ENCODE measurements around the gene BAX. TPM values are rescaled to one million over a fixed set of nuclear protein-coding genes. Genes with fewer than 3 reads are reported as not detected.

The BAX gene
- polyA plus RNA-seq, 1 of the 3 experiments (the other 2 are of a cell fraction): 640 TPM

DNA sequence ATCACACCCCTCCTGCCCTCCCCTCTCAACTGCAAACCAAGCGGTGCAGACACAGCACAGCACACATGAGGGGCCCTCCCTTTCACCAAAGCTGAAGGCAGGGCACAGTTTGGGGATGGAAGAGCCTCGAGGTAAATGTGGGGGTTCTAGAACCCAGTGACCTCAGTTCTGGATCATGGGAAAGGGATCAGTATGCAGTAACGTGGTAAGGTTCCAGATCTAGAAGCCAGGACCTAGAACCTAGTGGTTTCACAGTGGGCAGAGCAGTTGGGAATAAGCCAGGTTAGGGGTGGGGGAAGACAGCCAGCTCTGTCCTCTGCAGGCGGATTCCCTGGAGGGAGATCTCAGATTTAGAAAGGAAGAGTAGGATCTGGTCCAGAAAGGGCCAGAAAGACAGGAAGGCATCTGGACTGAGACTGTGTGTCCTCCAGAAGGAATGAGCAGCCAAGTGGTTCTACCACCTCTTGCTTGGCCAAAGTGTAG is 13.5 kb downstream of the BAX start:
- H3K9ac ChIP-seq: no peak overlapping the region
- H3K27me3 ChIP-seq (ENCODE audit: insufficient read depth): no peaks in the 10 kb centered on the region
- no peak for DNase-seq
- no peak overlapping the region for H3K4me2 ChIP-seq
- peaks cover 13 to 34% of the 10 kb centered on the region in 2 experiments for H3K36me3 ChIP-seq (replicated peaks in 1 of 2; ENCODE audit: control insufficient read depth in 1 of 2, insufficient read depth in 2 of 2, low read length in 1 of 2)
- no peak overlapping the region for H3K4me3 ChIP-seq (ENCODE audit: low read depth in 2 of 2, low read length in 1 of 2)
- H3K27ac ChIP-seq (ENCODE audit: low read depth in 2 of 2, low read length in 1 of 2): no peak overlapping the region
- H3F3A ChIP-seq (replicated peaks; ENCODE audit: insufficient read depth): peaks cover 49% of the 10 kb centered on the region
- ChIA-PET POLR2A (interaction anchor here (0.9 kb wide), 1 partner anchor 14 kb away, joined by 3 read pairs; no protein-coding TSS in a partner anchor), CTCF (interaction anchor here (0.8 to 3.9 kb wide), 4 partner anchors 8 to 180 kb away, joined by 3 to 12 read pairs (median 5); partner anchors contain the start of genes GYS1 and RUVBL2)
- peaks cover 18% of the 10 kb centered on the region for H4K20me1 ChIP-seq (ENCODE audit: insufficient read depth)
- TF ChIP-seq MXI1 (IDR thresholded peaks at IDR 0.05; ENCODE audit: low read depth, low read length) (no peak), NRF1 (IDR thresholded peaks at IDR 0.05; ENCODE audit: low read depth, low read length) (no peak), NFIC (IDR thresholded peaks at IDR 0.05; ENCODE audit: borderline replicate concordance) (no peak), FOSL2 (IDR thresholded peaks at IDR 0.05; ENCODE audit: borderline replicate concordance, low read depth) (no peak), TEAD4 (IDR thresholded peaks at IDR 0.05; ENCODE audit: borderline replicate concordance, insufficient read depth) (no peak), GATA2 (CRISPR knock-in tag; IDR thresholded peaks at IDR 0.05) (no peak), TCF12 (IDR thresholded peaks at IDR 0.05) (no peak), RAD21 (IDR thresholded peaks at IDR 0.05; ENCODE audit: low read length) (no peak), EZH2phosphoT487 (IDR thresholded peaks at IDR 0.05; ENCODE audit: borderline replicate concordance, low read depth) (no peak), CHD2 (IDR thresholded peaks at IDR 0.05; ENCODE audit: low read length, partially characterized antibody) (no peak), POLR2AphosphoS5 (IDR thresholded peaks at IDR 0.05; ENCODE audit: low read depth, low read length) (no peak), SMC3 (IDR thresholded peaks at IDR 0.05; ENCODE audit: low read depth, low read length) (no peak), ELF1 (IDR thresholded peaks at IDR 0.05) (no peak)
- TF ChIP-seq, protein P1, sequence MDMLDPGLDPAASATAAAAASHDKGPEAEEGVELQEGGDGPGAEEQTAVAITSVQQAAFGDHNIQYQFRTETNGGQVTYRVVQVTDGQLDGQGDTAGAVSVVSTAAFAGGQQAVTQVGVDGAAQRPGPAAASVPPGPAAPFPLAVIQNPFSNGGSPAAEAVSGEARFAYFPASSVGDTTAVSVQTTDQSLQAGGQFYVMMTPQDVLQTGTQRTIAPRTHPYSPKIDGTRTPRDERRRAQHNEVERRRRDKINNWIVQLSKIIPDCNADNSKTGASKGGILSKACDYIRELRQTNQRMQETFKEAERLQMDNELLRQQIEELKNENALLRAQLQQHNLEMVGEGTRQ (IDR thresholded peaks at IDR 0.05; ENCODE audit: borderline replicate concordance, low read depth, low read length): no peak
- TF ChIP-seq, protein P2, sequence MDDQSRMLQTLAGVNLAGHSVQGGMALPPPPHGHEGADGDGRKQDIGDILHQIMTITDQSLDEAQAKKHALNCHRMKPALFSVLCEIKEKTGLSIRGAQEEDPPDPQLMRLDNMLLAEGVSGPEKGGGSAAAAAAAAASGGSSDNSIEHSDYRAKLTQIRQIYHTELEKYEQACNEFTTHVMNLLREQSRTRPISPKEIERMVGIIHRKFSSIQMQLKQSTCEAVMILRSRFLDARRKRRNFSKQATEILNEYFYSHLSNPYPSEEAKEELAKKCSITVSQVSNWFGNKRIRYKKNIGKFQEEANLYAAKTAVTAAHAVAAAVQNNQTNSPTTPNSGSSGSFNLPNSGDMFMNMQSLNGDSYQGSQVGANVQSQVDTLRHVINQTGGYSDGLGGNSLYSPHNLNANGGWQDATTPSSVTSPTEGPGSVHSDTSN (IDR thresholded peaks at IDR 0.05): no peak
- TF ChIP-seq, protein P3, sequence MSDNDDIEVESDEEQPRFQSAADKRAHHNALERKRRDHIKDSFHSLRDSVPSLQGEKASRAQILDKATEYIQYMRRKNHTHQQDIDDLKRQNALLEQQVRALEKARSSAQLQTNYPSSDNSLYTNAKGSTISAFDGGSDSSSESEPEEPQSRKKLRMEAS (IDR thresholded peaks at IDR 0.05; ENCODE audit: low read depth): no peak
- TF ChIP-seq, protein P4, sequence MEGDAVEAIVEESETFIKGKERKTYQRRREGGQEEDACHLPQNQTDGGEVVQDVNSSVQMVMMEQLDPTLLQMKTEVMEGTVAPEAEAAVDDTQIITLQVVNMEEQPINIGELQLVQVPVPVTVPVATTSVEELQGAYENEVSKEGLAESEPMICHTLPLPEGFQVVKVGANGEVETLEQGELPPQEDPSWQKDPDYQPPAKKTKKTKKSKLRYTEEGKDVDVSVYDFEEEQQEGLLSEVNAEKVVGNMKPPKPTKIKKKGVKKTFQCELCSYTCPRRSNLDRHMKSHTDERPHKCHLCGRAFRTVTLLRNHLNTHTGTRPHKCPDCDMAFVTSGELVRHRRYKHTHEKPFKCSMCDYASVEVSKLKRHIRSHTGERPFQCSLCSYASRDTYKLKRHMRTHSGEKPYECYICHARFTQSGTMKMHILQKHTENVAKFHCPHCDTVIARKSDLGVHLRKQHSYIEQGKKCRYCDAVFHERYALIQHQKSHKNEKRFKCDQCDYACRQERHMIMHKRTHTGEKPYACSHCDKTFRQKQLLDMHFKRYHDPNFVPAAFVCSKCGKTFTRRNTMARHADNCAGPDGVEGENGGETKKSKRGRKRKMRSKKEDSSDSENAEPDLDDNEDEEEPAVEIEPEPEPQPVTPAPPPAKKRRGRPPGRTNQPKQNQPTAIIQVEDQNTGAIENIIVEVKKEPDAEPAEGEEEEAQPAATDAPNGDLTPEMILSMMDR (IDR thresholded peaks at IDR 0.05): no peak
- peaks cover 16 to 26% of the 10 kb centered on the region in 2 experiments; a peak in 3 of 4 replicates for H3K4me1 ChIP-seq (ENCODE audit: control insufficient read depth in 1 of 2, insufficient read depth in 2 of 2, low read depth in 1 of 2, low read length in 1 of 2)
- no peak overlapping the region for H2AFZ ChIP-seq (ENCODE audit: low read depth)
- H3K9me2 ChIP-seq: no peaks in the 10 kb centered on the region
- peaks cover 19% of the 10 kb centered on the region for H3K79me2 ChIP-seq (ENCODE audit: insufficient read depth)
- 90% methylated on average over 4 of the region's 4 CpGs for WGBS (ENCODE audit: low lambda C conversion rate)
- no peaks in the 10 kb centered on the region for H3K9me3 ChIP-seq

Data from SK-N-SH (cell line).